K562 (cell line): ENCODE results near the gene ADM2. TPM values are rescaled to one million over a fixed set of nuclear protein-coding genes. Genes with fewer than 3 reads are reported as not detected.

ENCODE experiments used
- C11orf30 ChIP-seq: fragments of 450-650 bp; IDR thresholded peaks from 2 replicates; pipeline ENCODE4 v1.6.1; 2016; ENCODE audit warnings: low read depth, mild to moderate bottlenecking
- ETV1 ChIP-seq: fragments of 450-650 bp; conservative IDR thresholded peaks from 2 replicates; pipeline ENCODE4 v1.6.1; 2016; ENCODE audit warnings: missing genetic modification characterization, control low read depth, low read depth, missing compliant biosample characterization
- ETV6 ChIP-seq, 3 experiments: fragments of 150-350 bp in 1 of 3; sonication (generic) in 1 of 3; formaldehyde crosslinking in 1 of 3; IDR thresholded peaks; 2 replicates each; pipeline versions ENCODE4 v1.6.1 to v1.8.0; 2014 to 2022; ENCODE audit warnings: borderline replicate concordance in 2 of 3, low read depth in 2 of 3, antibody characterized with exemption in 1 of 3, low read length in 1 of 3, mild to moderate bottlenecking in 1 of 3, missing genetic modification reagents in 1 of 3
- HNRNPLL ChIP-seq: fragments of 200-400 bp; formaldehyde crosslinking; IDR thresholded peaks from 2 replicates; pipeline ENCODE4 v1.6.1; 2017; ENCODE audit warnings: low read length, low read depth, mild to moderate bottlenecking; ENCODE audit not compliant: poor library complexity, severe bottlenecking
- KLF10 ChIP-seq: fragments of 250-450 bp; sonication (Bioruptor Pico); IDR thresholded peaks from 2 replicates; pipeline ENCODE4 v1.6.1; 2021; ENCODE audit warnings: matching md5 sums
- KLF13 ChIP-seq: fragments of 450-650 bp; IDR thresholded peaks from 2 replicates; pipeline ENCODE4 v1.6.1; 2016; ENCODE audit warnings: missing genetic modification characterization, low read depth, mild to moderate bottlenecking, missing compliant biosample characterization, moderate library complexity, borderline replicate concordance
- MEIS2 ChIP-seq: fragments of 450-650 bp; IDR thresholded peaks from 2 replicates; pipeline ENCODE4 v1.6.1; 2014; ENCODE audit warnings: mild to moderate bottlenecking; ENCODE audit not compliant: partially characterized antibody
- NCOA1 ChIP-seq: fragments of 450-650 bp; IDR thresholded peaks from 2 replicates; pipeline ENCODE4 v1.6.1; 2016; ENCODE audit warnings: low read depth
- PML ChIP-seq: IDR thresholded peaks from 2 replicates; pipeline ENCODE4 v1.6.1; 2012; ENCODE audit warnings: low read length, inconsistent platforms
- PTRF ChIP-seq: fragments of 450-650 bp; IDR thresholded peaks from 2 replicates; pipeline ENCODE4 v1.6.1; 2016; ENCODE audit warnings: mild to moderate bottlenecking, missing genetic modification characterization, missing compliant biosample characterization
- RBM22 ChIP-seq: fragments of 200-400 bp; formaldehyde crosslinking; IDR thresholded peaks from 2 replicates; pipeline ENCODE4 v1.6.1; 2018; ENCODE audit warnings: low read length, low read depth; ENCODE audit not compliant: poor library complexity, severe bottlenecking
- SAP30 ChIP-seq: fragments of 200-600 bp; sonication (generic); IDR thresholded peaks from 2 replicates; pipeline ENCODE4 v1.6.1; 2012; ENCODE audit warnings: borderline replicate concordance, low read depth, mild to moderate bottlenecking, moderate library complexity, low read length, control low read depth, inconsistent platforms; ENCODE audit not compliant: insufficient read depth, poor library complexity, severe bottlenecking
- STAT5B ChIP-seq: fragments of 250-450 bp; sonication (Bioruptor Pico); IDR thresholded peaks from 2 replicates; pipeline ENCODE4 v1.8.0; 2021; ENCODE audit warnings: mild to moderate bottlenecking, inconsistent platforms
- TCF7 ChIP-seq: sonication (generic); IDR thresholded peaks from 2 replicates; pipeline ENCODE4 v1.6.1; 2016; ENCODE audit warnings: antibody characterized with exemption, borderline replicate concordance
- ZBTB9 ChIP-seq: fragments of 450-650 bp; formaldehyde crosslinking; IDR thresholded peaks from 2 replicates; pipeline ENCODE4 v1.4.0; 2020; ENCODE audit warnings: mild to moderate bottlenecking, moderate library complexity
- ZNF41 ChIP-seq: fragments of 250-450 bp; sonication (Bioruptor Pico); conservative IDR thresholded peaks from 2 replicates; pipeline ENCODE4 v1.4.0; 2020; ENCODE audit warnings: mild to moderate bottlenecking
- ZNF584 ChIP-seq: fragments of 200-800 bp; sonication (Bioruptor generic); IDR thresholded peaks from 2 replicates; pipeline ENCODE4 v1.6.1; 2016; ENCODE audit warnings: low read depth, mild to moderate bottlenecking, missing genetic modification characterization, missing compliant biosample characterization
- ZNF780A ChIP-seq: fragments of 250-450 bp; sonication (Bioruptor Pico); IDR thresholded peaks from 2 replicates; pipeline ENCODE4 v1.5.0; 2021; ENCODE audit warnings: mild to moderate bottlenecking
- polyA plus RNA-seq, 8 experiments: library from polyadenylated mRNA; depleted of rRNA in 4 of 8; stranded (reverse) in 5 of 8; unstranded in 3 of 8; fragments of >200 nt; fragmentation: Nextera tagmentation in 2 of 8; fragmentation: Illumina TruSeq in 1 of 8; extraction: Ambion mirVana in 2 of 8; extraction: Trizol in 1 of 8; gene quantifications; 2 replicates each; pipeline versions ENCODE4 v1.2.1 to v1.2.3, GENCODE V29; 2011 to 2014; ENCODE audit warnings: inconsistent platforms in 1 of 8, missing spikeins in 1 of 8
- total RNA-seq, 7 experiments: library from RNA; depleted of rRNA in 6 of 7; stranded (reverse); fragments of >200 nt in 6 of 7; fragmentation: Illumina TruSeq in 2 of 7; extraction: Trizol in 2 of 7; gene quantifications; 2 replicates each; pipeline versions ENCODE4 v1.2.1 to v1.2.3, GENCODE V29; 2011 to 2021; ENCODE audit warnings: low replicate concordance in 1 of 7
- TF ChIP-seq, protein P1 (sequence below): fragments of 450-650 bp; formaldehyde crosslinking; IDR thresholded peaks from 2 replicates; pipeline ENCODE4 v1.4.0; 2020; ENCODE audit warnings: mild to moderate bottlenecking, moderate library complexity
- TF ChIP-seq, protein P2 (sequence below): IDR thresholded peaks from 3 replicates; pipeline ENCODE4 v1.6.1; 2011; ENCODE audit warnings: borderline replicate concordance, mild to moderate bottlenecking, moderate library complexity; ENCODE audit not compliant: insufficient read length; ENCODE audit errors: extremely low read depth

The ADM2 gene
- total and polyA plus RNA-seq, 9 of the 15 experiments (the other 6 are each of a cell fraction or from before 2014, with no cell fraction given) = 0.11 to 5.1 (median 0.38) TPM

GRCh38 chr22:50525104-50525857, 43.9 kb downstream of the ADM2 start, which contains the start of gene SCO2 (continued):
- TF ChIP-seq, protein P1, sequence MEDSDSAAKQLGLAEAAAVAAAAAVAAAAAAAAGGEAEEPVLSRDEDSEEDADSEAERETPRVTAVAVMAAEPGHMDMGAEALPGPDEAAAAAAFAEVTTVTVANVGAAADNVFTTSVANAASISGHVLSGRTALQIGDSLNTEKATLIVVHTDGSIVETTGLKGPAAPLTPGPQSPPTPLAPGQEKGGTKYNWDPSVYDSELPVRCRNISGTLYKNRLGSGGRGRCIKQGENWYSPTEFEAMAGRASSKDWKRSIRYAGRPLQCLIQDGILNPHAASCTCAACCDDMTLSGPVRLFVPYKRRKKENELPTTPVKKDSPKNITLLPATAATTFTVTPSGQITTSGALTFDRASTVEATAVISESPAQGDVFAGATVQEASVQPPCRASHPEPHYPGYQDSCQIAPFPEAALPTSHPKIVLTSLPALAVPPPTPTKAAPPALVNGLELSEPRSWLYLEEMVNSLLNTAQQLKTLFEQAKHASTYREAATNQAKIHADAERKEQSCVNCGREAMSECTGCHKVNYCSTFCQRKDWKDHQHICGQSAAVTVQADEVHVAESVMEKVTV (CRISPR knock-in tag) = no peak
- TF ChIP-seq ETV1 (no peak), PTRF (tag) (no peak), KLF13 (tag) (no peak), ZNF584 (CRISPR knock-in tag) (no peak), TCF7 (no peak), KLF10 (CRISPR knock-in tag) (no peak), C11orf30 (peak; percentile 55; the same call in 1 of the 2 replicates), ZNF41 (no peak), ZBTB9 (CRISPR knock-in tag) (no peak), MEIS2 (peak; percentile 97), ZNF780A (CRISPR knock-in tag) (no peak), HNRNPLL (peak; percentile 8), PML (no peak), RBM22 (no peak), SAP30 (no peak), STAT5B (CRISPR knock-in tag) (no peak), ETV6 (IDR thresholded peaks at IDR 0.05; ENCODE audit: borderline replicate concordance in 1 of 2, low read depth in 2 of 2, low read length in 1 of 2) (no peak), ETV6 (CRISPR knock-in tag; IDR thresholded peaks at IDR 0.05; ENCODE audit: borderline replicate concordance) (no peak), NCOA1 (no peak)
- TF ChIP-seq, protein P2, sequence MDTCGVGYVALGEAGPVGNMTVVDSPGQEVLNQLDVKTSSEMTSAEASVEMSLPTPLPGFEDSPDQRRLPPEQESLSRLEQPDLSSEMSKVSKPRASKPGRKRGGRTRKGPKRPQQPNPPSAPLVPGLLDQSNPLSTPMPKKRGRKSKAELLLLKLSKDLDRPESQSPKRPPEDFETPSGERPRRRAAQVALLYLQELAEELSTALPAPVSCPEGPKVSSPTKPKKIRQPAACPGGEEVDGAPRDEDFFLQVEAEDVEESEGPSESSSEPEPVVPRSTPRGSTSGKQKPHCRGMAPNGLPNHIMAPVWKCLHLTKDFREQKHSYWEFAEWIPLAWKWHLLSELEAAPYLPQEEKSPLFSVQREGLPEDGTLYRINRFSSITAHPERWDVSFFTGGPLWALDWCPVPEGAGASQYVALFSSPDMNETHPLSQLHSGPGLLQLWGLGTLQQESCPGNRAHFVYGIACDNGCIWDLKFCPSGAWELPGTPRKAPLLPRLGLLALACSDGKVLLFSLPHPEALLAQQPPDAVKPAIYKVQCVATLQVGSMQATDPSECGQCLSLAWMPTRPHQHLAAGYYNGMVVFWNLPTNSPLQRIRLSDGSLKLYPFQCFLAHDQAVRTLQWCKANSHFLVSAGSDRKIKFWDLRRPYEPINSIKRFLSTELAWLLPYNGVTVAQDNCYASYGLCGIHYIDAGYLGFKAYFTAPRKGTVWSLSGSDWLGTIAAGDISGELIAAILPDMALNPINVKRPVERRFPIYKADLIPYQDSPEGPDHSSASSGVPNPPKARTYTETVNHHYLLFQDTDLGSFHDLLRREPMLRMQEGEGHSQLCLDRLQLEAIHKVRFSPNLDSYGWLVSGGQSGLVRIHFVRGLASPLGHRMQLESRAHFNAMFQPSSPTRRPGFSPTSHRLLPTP = no peak
